Cardiac muscle cell (in vitro differentiated cells and primary cell): ENCODE data around the gene SAMD4A. TPM values are rescaled to one million over a fixed set of nuclear protein-coding genes. Genes with fewer than 3 reads are reported as not detected.
A peak's percentile ranks its signal among the peaks of the same experiment; 100 is the strongest.

Source experiments
- DNase-seq, 2 donors: peaks; one replicate each; pipeline versions ENCODE4 v3.0.0 to v3.0.0-alpha.2; 2010 to 2017; ENCODE audit warnings: low read depth in 1 of 2, low spot score in 1 of 2
- H3K27ac ChIP-seq: fragments of 200-600 bp; sonication (generic); 2 replicates; pipeline ENCODE4 v1.5.1; 2016
- H3K27me3 ChIP-seq: fragments of 200-600 bp; sonication (generic); 2 replicates; pipeline ENCODE4 v1.6.0; 2016; ENCODE audit warnings: control low read depth
- H3K36me3 ChIP-seq: fragments of 200-600 bp; sonication (generic); 2 replicates; pipeline ENCODE4 v1.5.1; 2016; ENCODE audit warnings: control low read depth
- H3K4me1 ChIP-seq: fragments of 200-600 bp; sonication (generic); 2 replicates; pipeline ENCODE4 v1.8.1; 2017; ENCODE audit warnings: low read depth, mild to moderate bottlenecking, mixed run types
- H3K4me3 ChIP-seq: fragments of 200-600 bp; sonication (generic); 2 replicates; pipeline ENCODE4 v1.5.1; 2016; ENCODE audit warnings: mild to moderate bottlenecking
- H3K9me3 ChIP-seq: fragments of 200-600 bp; sonication (generic); 2 replicates; pipeline ENCODE4 v1.5.1; 2017; ENCODE audit warnings: low read depth, mild to moderate bottlenecking, control low read depth
- CTCF ChIP-seq: IDR thresholded peaks from 2 replicates; pipeline ENCODE4 v1.5.1; 2012; ENCODE audit warnings: low read depth, mild to moderate bottlenecking, low read length
- polyA plus RNA-seq: library from polyadenylated mRNA; unstranded; fragments of >200 nt; fragmentation: Nextera tagmentation; extraction: Ambion mirVana; gene quantifications from 2 replicates; pipeline ENCODE4 v1.2.1, GENCODE V29; 2016
- total RNA-seq: library from RNA; depleted of rRNA; stranded (reverse); fragments of >200 nt; gene quantifications from 2 replicates; pipeline ENCODE4 v1.2.3, GENCODE V29; 2016

The SAMD4A gene
- total and polyA plus RNA-seq, 2 experiments from 2014 or later, result 14.4 to 60.4 TPM

GRCh38 chr14:54734966-54735365 is 168.0 kb downstream of the SAMD4A start:
- H3K27me3 ChIP-seq, result no peaks in the 10 kb centered on the region
- DNase-seq, result no peak
- no peak overlapping the region for H3K4me3 ChIP-seq
- H3K4me1 ChIP-seq, result peaks cover 52% of the 10 kb centered on the region
- H3K36me3 ChIP-seq, result no peaks in the 10 kb centered on the region
- H3K27ac ChIP-seq, result no peak overlapping the region
- no peak for TF ChIP-seq CTCF
- no peaks in the 10 kb centered on the region for H3K9me3 ChIP-seq

GRCh38 chr14:54735424-54735823 is 168.5 kb downstream of the SAMD4A start:
- Histone ChIP-seq H3K27me3 (no peaks in the 10 kb centered on the region), H3K4me1 (peaks cover 50% of the 10 kb centered on the region), H3K36me3 (no peaks in the 10 kb centered on the region), H3K4me3 (no peak overlapping the region), H3K27ac (no peak overlapping the region), H3K9me3 (no peaks in the 10 kb centered on the region)
- TF ChIP-seq CTCF, result no peak
- DNase-seq, result no peak

- DNase-seq, result peak in 1 of 2 donors; percentile 75
- Histone ChIP-seq H3K9me3 (no peaks in the 10 kb centered on the region), H3K4me3 (no peak overlapping the region), H3K27me3 (no peaks in the 10 kb centered on the region), H3K4me1 (peaks cover 50% of the 10 kb centered on the region), H3K27ac (peak overlapping the region; percentile 2), H3K36me3 (no peaks in the 10 kb centered on the region)
- no peak for TF ChIP-seq CTCF
These were observed 170.3 kb downstream of the SAMD4A start for GRCh38 chr14:54737132-54737711.

GRCh38 chr14:54738009-54738408 is 171.1 kb downstream of the SAMD4A start:
- H3K9me3 ChIP-seq, result no peaks in the 10 kb centered on the region
- no peak overlapping the region for H3K4me3 ChIP-seq
- no peaks in the 10 kb centered on the region for H3K36me3 ChIP-seq
- no peaks in the 10 kb centered on the region for H3K27me3 ChIP-seq
- no peak for DNase-seq
- H3K4me1 ChIP-seq, result peaks cover 50% of the 10 kb centered on the region
- TF ChIP-seq CTCF, result no peak
- H3K27ac ChIP-seq, result peak overlapping the region; percentile 2

GRCh38 chr14:54739514-54739913 is 172.6 kb downstream of the SAMD4A start:
- H3K9me3 ChIP-seq, result no peaks in the 10 kb centered on the region
- no peak for DNase-seq
- H3K4me1 ChIP-seq, result peaks cover 54% of the 10 kb centered on the region
- H3K27ac ChIP-seq, result no peak overlapping the region
- TF ChIP-seq CTCF, result no peak
- H3K27me3 ChIP-seq, result no peaks in the 10 kb centered on the region
- no peaks in the 10 kb centered on the region for H3K36me3 ChIP-seq
- no peak overlapping the region for H3K4me3 ChIP-seq
